Right hindlimb (tissue), 1 donor: ENCODE measurements around the gene ATP1B3.
"Not testable (repeated sequence)": the region's sequence is repeated elsewhere in the genome, so short reads cannot be mapped to it uniquely, and the experiment has no call there.

Experiments
- DNase-seq: peaks from one replicate; pipeline ENCODE4 v3.0.0-alpha.2; 2018

The ATP1B3 gene

DNA sequence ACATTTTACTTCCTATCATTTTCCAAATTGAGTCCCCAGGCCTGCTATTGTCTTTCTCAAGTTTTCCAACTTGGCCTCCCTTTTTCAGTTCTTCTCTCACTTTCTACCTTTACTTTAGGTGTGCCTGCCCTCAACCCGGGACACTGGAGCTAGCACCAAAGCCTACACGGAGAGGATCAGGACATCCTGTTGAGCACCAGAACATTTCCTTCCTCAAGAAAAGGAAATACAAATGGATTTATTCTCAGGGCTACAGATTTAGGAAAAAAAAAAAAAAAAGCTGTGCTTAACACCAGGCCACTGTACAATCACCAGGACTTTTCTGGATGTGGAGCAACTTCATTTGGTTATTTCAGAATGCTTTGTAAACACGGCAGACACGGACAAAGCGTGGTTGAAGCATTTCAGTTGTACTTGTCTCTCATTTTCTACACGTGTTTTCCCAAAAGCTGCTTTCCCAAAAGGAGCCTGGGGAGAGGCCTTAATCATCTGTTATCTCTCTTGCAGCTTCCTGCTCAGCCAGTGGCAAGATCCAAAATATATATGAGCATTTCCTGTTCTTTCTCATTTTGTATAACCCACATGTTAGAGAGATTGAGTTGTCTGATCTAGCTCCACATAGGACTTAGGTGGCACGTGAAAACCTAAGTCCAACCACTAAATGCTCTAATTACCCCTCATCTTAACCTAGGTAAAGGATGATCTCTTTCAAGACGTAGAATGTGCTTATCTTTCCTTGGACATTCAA is 15.5 kb upstream of the ATP1B3 start:
- DNase-seq, result no peak

GRCh38 chr3:141862279-141862816 is 14.1 kb upstream of the ATP1B3 start:
- no peak for DNase-seq

- DNase-seq, result no peak
Measured at GRCh38 chr3:141863491-141863890, 13.0 kb upstream of the ATP1B3 start.

GRCh38 chr3:141864281-141864970 is 12.0 kb upstream of the ATP1B3 start:
- no peak for DNase-seq

GRCh38 chr3:141865101-141865500 is 11.3 kb upstream of the ATP1B3 start:
- DNase-seq, result no peak

DNA sequence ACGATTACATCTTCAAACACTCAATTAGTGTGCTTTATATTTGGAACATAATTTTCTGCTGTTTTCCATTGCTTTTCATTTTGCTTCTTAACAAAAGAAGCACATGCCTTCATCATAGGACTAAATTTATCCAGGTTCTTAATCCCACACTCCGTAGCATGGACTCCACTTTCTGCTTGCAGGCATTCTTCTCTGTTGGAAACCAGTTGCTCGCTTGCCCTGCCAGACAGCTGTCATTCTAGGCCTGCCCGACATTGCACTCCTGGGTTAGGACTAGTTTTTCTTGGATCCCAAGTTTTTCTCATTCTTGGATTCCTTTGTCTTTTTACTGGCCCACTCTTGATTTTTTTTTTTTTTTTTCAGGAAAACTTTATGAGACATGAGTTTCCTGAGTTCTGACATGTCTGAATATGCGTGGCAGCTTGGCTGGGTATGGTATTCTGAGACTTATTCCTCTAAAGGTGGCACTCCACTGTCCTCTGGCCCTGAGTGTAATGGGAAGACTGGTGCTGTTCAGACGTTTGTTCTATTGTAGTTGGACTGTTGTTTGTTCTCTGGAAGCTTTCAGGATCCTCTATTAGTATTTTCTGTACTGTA is 6.3 kb upstream of the ATP1B3 start:
- DNase-seq, result no peak

DNA sequence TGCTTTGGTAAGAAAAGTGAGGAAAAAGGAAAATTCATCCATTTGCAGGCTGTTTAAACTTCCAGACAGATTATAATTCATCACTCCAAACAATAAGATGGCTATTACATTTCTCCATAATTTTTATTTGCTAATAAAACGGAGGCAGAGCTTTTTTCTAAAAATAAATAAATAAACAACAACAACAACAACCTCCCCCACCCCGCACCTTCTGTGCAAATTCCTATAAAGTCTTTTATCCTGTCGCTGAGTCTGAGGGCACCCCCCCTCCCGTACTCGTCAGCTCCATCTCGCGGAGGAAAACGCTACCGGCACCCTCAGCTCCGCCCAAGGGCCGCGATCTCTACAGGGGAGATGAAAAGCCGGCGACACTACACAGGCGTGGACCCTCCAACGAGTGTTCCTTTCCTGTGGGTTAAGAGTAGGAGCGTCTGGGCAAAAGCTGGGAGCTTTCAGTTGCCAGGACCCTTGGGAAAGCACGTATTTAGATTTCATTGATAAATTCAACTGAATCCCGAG is 1.0 kb upstream of the ATP1B3 start:
- peak; percentile 90 for DNase-seq

- DNase-seq, result no peak
Measured at GRCh38 chr3:141875893-141876380, 506 bp upstream of the ATP1B3 start.

- DNase-seq, result peak; percentile 64
Measured at GRCh38 chr3:141876891-141877621, 613 bp downstream of the ATP1B3 start.

DNA sequence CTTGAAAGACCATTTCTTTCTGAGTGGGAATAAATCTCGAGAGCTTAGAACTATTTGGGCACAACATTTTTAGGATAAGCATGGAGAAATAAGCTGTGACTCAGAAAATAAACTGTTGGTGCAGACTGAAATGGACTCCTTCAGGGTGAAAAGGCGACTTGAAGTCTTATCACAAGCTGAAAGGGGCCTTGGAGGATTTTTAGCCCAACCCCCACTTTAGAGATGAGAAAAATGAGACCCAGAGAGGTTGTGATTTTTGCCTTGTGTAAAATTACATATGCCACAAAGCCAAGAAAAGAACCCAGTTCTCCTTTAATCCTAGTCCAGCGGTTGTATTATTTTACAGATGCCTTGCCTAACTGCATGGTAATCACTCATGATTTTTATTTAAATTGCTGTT is 1.5 kb downstream of the ATP1B3 start:
- no peak for DNase-seq

GRCh38 chr3:141878326-141878725 is 1.9 kb downstream of the ATP1B3 start:
- no peak for DNase-seq

DNA sequence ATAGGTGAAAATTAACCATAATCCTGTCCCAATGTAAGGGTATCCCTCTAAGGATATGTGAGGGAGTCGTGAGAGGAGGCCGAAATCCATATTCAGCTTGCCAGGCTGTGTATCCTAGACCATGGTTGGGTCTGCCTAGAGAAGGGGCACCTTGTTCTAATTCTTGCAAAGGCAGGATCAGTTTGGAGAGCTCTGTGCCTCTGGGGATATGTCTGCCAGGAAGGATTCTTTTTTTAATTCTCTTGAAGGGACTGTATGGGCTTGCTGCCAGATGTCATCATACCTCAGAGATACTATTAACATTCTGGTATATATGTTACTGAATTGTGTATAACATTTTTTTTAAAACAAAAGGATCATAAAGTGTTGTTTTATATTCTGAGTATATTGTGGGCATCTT is 2.4 kb downstream of the ATP1B3 start:
- DNase-seq, result no peak

- no peak for DNase-seq
Measured at GRCh38 chr3:141881702-141882101, 5.3 kb downstream of the ATP1B3 start.

- DNase-seq, result no peak
Measured at GRCh38 chr3:141887051-141887450, 10.6 kb downstream of the ATP1B3 start.

DNA sequence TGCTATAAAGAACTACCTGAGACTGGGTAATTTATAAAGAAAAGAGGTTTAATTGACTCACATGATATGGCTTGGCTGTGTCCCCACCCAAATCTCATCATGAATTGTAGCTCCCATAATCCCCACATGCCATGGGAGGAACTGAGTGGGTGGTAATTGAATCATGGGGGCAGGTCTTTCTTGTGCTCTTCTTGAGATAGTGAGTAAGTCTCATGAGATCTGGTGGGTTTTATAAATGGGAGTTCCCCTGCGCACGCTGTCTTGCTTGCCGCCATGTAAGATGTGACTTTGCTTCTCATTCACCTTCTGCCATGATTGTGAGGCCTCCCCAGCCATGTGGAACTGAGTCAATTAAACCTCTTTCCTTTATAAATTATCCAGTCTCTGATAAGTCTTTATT is 12.1 kb downstream of the ATP1B3 start:
- not testable (repeated sequence) for DNase-seq

GRCh38 chr3:141894524-141895176 is 18.2 kb downstream of the ATP1B3 start:
- no peak for DNase-seq

- DNase-seq, result no peak
Measured at GRCh38 chr3:141895731-141896130, 19.3 kb downstream of the ATP1B3 start.

DNA sequence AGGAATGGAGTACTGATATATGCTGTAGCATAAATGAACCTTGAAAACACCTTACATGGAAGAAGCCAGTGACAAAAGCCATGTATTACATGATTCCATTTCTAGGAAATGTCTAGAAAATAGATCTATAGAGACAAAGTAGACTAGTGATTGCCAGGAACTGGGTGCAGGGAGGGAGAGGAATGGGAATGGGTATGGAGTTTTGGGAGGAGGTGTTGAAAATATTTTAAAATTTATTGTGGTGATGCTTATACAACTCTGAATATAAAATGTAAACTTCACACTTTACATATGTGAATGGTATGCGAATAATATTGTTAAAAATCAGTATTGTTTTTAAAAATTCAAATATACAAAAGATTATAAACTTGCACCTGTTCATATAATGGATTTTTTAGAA is 22.5 kb downstream of the ATP1B3 start:
- no peak for DNase-seq

DNA sequence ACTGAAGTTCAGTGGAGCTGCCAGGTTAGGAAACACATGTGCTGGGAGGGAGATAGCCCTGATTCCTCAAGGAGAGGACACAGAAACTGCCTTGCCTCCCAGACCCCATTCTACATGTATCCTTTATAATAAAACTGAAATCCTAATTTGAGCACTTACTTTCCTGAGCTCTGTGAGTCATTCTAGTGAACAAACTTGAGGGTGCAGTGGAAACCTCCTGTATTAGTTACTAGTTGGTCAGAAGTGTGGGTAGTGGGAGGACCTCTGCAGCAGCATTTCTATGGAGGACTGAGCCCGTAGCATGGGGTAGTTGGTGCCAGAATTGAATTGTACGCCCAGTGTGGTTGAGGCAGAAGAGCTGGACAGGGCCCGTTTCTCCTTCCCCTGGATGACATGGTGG is 23.9 kb downstream of the ATP1B3 start:
- no peak for DNase-seq

- DNase-seq, result no peak
Measured at GRCh38 chr3:141901914-141902313, 25.5 kb downstream of the ATP1B3 start.

GRCh38 chr3:141904203-141904602 is 27.8 kb downstream of the ATP1B3 start:
- DNase-seq, result no peak

GRCh38 chr3:141905129-141905528 is 28.7 kb downstream of the ATP1B3 start:
- no peak for DNase-seq
